ENCODE results near the gene FGA. TPM values are rescaled to one million over a fixed set of nuclear protein-coding genes. Genes with fewer than 3 reads are reported as not detected.

The FGA gene
- total and polyA plus RNA-seq, 2 of the 8 experiments (the other 6 are each of a cell fraction or from before 2014, with no cell fraction given): not detected

DNA sequence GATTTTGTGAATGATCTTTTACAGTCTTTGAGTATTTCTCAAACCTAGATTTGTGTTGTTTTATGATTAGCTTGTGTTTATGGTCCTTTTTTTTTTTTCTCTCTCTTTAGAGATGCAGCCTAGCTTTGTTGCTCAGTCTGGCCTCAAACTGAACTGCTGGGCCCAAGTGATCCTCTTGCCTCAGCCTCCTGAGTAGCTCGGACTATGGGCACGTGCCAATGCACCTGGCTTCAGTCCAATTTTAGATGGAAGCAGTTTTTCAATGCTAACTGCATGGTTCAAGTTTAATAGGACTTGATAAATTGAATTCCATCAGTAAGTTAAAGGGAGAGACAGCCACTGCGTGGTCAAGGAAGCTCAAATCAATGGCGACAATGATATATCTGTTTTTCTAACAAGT lies 25.7 kb upstream of the FGA start:
- H3K14ac ChIP-seq (ENCODE audit: insufficient read length): no peak overlapping the region
- H3K23ac ChIP-seq (ENCODE audit: insufficient read length): no peak overlapping the region
- H2BK15ac ChIP-seq (ENCODE audit: low read length): no peak overlapping the region
- H3K79me2 ChIP-seq (ENCODE audit: control insufficient read depth in 1 of 2, insufficient read depth in 2 of 2, low read length in 2 of 2): no peaks in the 10 kb centered on the region
- no peaks in the 10 kb centered on the region; the same call in 1 of the 2 replicates for H3K23me2 ChIP-seq (ENCODE audit: low read depth, low read length)
- H3K18ac ChIP-seq (ENCODE audit: extremely low read depth, low read length): no peak overlapping the region
- FAIRE-seq (no peak), DNase-seq (ENCODE audit: low read depth in 1 of 2, low spot score in 2 of 2) (no peak)
- TF ChIP-seq EGR1 (IDR thresholded peaks at IDR 0.05; ENCODE audit: borderline replicate concordance, low read depth, low read length) (no peak), ASH2L (IDR thresholded peaks at IDR 0.05; ENCODE audit: low read length) (no peak)
- ChIA-PET POLR2A (ENCODE audit: partially characterized antibody) (interaction anchor here (0.6 to 1.5 kb wide), 2 partner anchors 66 to 127 kb away, joined by 3 read pairs; partner anchors contain the start of genes LRAT and PLRG1), CTCF (ENCODE audit: partially characterized antibody) (interaction anchor here (0.8 to 5.3 kb wide), 5 partner anchors 9 to 63 kb away, joined by 3 to 49 read pairs (median 5); no protein-coding TSS in a partner anchor)
- no peak overlapping the region for H4K5ac ChIP-seq (ENCODE audit: insufficient read length, low read depth, low read length)
- no peak overlapping the region for H4K8ac ChIP-seq (ENCODE audit: extremely low read depth, insufficient read depth, low read length)
- no peaks in the 10 kb centered on the region for H4K20me1 ChIP-seq (replicated peaks in 1 of 2; ENCODE audit: control insufficient read depth in 1 of 2, insufficient read depth in 2 of 2, low read length in 2 of 2)
- H3K27ac ChIP-seq (ENCODE audit: low read depth, low read length): no peak overlapping the region
- H2AK5ac ChIP-seq (ENCODE audit: low read depth, low read length): no peak overlapping the region
- H3K4ac ChIP-seq (replicated peaks; ENCODE audit: insufficient read length, low read depth, low read length): no peak overlapping the region
- no peaks in the 10 kb centered on the region for H3K9me3 ChIP-seq (ENCODE audit: insufficient read depth in 2 of 2, low read depth in 1 of 2, low read length in 1 of 2)
- H4K91ac ChIP-seq (replicated peaks; ENCODE audit: insufficient read length, low read length): no peak overlapping the region
- peaks cover 0 to 1% (median 0%) of the 10 kb centered on the region in 4 experiments; a peak in 1 of 7 replicates for H3K27me3 ChIP-seq (replicated peaks in 1 of 4; ENCODE audit: control insufficient read depth in 3 of 4, extremely low read depth in 1 of 4, insufficient read depth in 3 of 4, low read length in 3 of 4)
- no peak overlapping the region for H2BK20ac ChIP-seq (ENCODE audit: low read length)
- WGBS, 2 experiments (ENCODE audit: extremely low coverage in 1 of 2, insufficient coverage in 1 of 2, insufficient read length in 1 of 2, insufficient replicate concordance in 2 of 2, low coverage in 1 of 2, low lambda C conversion rate in 2 of 2, missing lambda C conversion rate in 1 of 2): 91% methylated on average over 4 of the region's 4 CpGs; no CpG with 5 or more reads in 1 of the 2 experiments
- H2AFZ ChIP-seq (ENCODE audit: low read length): no peak overlapping the region
- H2BK5ac ChIP-seq (ENCODE audit: low read depth, low read length): no peak overlapping the region
- H3K56ac ChIP-seq (replicated peaks; ENCODE audit: insufficient read length, low read depth, low read length): no peak overlapping the region
- no peak overlapping the region for H3K4me2 ChIP-seq (ENCODE audit: insufficient read depth in 1 of 2, low read depth in 2 of 2, low read length in 2 of 2)
- H3K4me1 ChIP-seq (replicated peaks in 1 of 4; ENCODE audit: control insufficient read depth in 3 of 4, insufficient read depth in 4 of 4, low read length in 3 of 4): no peaks in the 10 kb centered on the region
- no peaks in the 10 kb centered on the region for H3K79me1 ChIP-seq (ENCODE audit: low read depth, low read length)
- H2BK12ac ChIP-seq (ENCODE audit: low read depth, low read length): no peak overlapping the region
- H2BK120ac ChIP-seq (replicated peaks; ENCODE audit: low read depth, low read length): no peak overlapping the region
- H3K4me3 ChIP-seq (ENCODE audit: extremely low read depth in 1 of 4, insufficient read depth in 2 of 4, low read depth in 3 of 4, low read length in 4 of 4): no peak overlapping the region
- no peaks in the 10 kb centered on the region for H3K36me3 ChIP-seq (ENCODE audit: control insufficient read depth in 2 of 4, insufficient read depth in 4 of 4, low read length in 3 of 4)
- no peak overlapping the region for H3K9ac ChIP-seq (replicated peaks in 1 of 4; ENCODE audit: extremely low read depth in 1 of 4, low read depth in 3 of 4, low read length in 3 of 4)

Data from H1 (cell line).